Psoas muscle (tissue), 8 donors: ENCODE measurements around the gene SMIM20. TPM values are rescaled to one million over a fixed set of nuclear protein-coding genes. Genes with fewer than 3 reads are reported as not detected.

Experiments
- ATAC-seq, 4 donors: fragments of 200-7000 bp; cut with Tn5 transposase; one replicate each; pipeline ENCODE4 v1.9.1; 2020; ENCODE audit warnings: moderate library complexity in 3 of 4, mild to moderate bottlenecking in 2 of 4
- DNase-seq, 2 donors: peaks; one replicate each; pipeline ENCODE4 v3.0.0-alpha.2; 2020
- H3K27ac ChIP-seq: fragments of 200-600 bp; one replicate; pipeline ENCODE4 v1.8.0; 2022
- H3K27me3 ChIP-seq, 3 donors: fragments of 200-600 bp in 1 of 3; one replicate each; pipeline versions ENCODE4 v1.6.1 to v1.8.0; 2013 to 2022; ENCODE audit warnings: low read length in 2 of 3, mild to moderate bottlenecking in 2 of 3, moderate library complexity in 1 of 3; ENCODE audit not compliant: insufficient read depth in 3 of 3
- H3K36me3 ChIP-seq, 2 donors: fragments of 200-600 bp in 1 of 2; one replicate each; pipeline versions ENCODE4 v1.6.1 to v1.8.0; 2013 to 2022; ENCODE audit warnings: low read depth in 1 of 2, mild to moderate bottlenecking in 1 of 2, moderate library complexity in 1 of 2; ENCODE audit not compliant: insufficient read depth in 1 of 2
- H3K4me1 ChIP-seq: fragments of 200-600 bp; one replicate; pipeline ENCODE4 v1.8.0; 2022
- H3K4me3 ChIP-seq: fragments of 200-600 bp; one replicate; pipeline ENCODE4 v1.8.0; 2022; ENCODE audit warnings: mild to moderate bottlenecking
- H3K9me3 ChIP-seq: fragments of 200-600 bp; one replicate; pipeline ENCODE4 v1.8.0; 2022
- WGBS, 3 donors: extraction: QIAGEN DNeasy Blood & Tissue Kit; methylation state at CpG; one replicate each; pipeline versions ENCODE4 v1.1.6 to v1.1.7; 2013; 5-methylcytosine and 5-hydroxymethylcytosine counted together
- intact Hi-C, 2 donors: fragments of 100-400 bp; cut with DNase I; formaldehyde crosslinking; loops; one replicate each; pipeline versions ENCODE4 v1.11.0 to v1.14.2; 2022
- polyA plus RNA-seq, 3 donors: library from polyadenylated mRNA; stranded (reverse); fragments of 200-250 nt; gene quantifications; one replicate each; pipeline ENCODE4 v1.2.3, GENCODE V29; 2013
- total RNA-seq, 4 donors: library from RNA; stranded (reverse); fragmentation: NEBNext Ultra II Directional in 2 of 4; extraction: Animal tissue kit (Norgen Biotek cat#: 25700) in 2 of 4; gene quantifications; one replicate each; pipeline versions ENCODE4 v1.2.1 to v1.2.4, GENCODE V29; 2021 to 2023
- TF ChIP-seq, protein P1 (sequence below): fragments of 200-600 bp; IDR thresholded peaks from one replicate; pipeline ENCODE4 v1.8.0; 2022; ENCODE audit warnings: antibody characterized with exemption
- donor health status: healthy with polysubstance abuse.
- donor health status: DM: no; HTN: no; CAD: no; lungs with moderate emphysema.
- donor health status: Bipolar disorder and iron deficiency.
- donor health status: healthy.
- donor health status: DM: yes; HTN: yes; CAD: no.
- donor health status: DM: no; HTN: no; CAD: no.
- donor health status: DM: no; HTN: no; CAD: no.
- donor health status: DM: yes; HTN: yes; CAD: no.

The SMIM20 gene
- total and polyA plus RNA-seq, 7 donors, result 30.9 to 100 (median 47.6) TPM

- Histone ChIP-seq H3K27ac (no peak overlapping the region), H3K27me3 (no peaks in the 10 kb centered on the region), H3K9me3 (no peaks in the 10 kb centered on the region), H3K36me3 (no peaks in the 10 kb centered on the region), H3K4me3 (no peak overlapping the region), H3K4me1 (no peaks in the 10 kb centered on the region)
- no peak for ATAC-seq
- TF ChIP-seq, protein P1, sequence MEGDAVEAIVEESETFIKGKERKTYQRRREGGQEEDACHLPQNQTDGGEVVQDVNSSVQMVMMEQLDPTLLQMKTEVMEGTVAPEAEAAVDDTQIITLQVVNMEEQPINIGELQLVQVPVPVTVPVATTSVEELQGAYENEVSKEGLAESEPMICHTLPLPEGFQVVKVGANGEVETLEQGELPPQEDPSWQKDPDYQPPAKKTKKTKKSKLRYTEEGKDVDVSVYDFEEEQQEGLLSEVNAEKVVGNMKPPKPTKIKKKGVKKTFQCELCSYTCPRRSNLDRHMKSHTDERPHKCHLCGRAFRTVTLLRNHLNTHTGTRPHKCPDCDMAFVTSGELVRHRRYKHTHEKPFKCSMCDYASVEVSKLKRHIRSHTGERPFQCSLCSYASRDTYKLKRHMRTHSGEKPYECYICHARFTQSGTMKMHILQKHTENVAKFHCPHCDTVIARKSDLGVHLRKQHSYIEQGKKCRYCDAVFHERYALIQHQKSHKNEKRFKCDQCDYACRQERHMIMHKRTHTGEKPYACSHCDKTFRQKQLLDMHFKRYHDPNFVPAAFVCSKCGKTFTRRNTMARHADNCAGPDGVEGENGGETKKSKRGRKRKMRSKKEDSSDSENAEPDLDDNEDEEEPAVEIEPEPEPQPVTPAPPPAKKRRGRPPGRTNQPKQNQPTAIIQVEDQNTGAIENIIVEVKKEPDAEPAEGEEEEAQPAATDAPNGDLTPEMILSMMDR, result no peak
- intact Hi-C loops, result no loop called here
- no peak for DNase-seq
- 75 to 98% (median 83%) methylated on average over 4 of the region's 4 CpGs for WGBS, 3 donors
These were observed 31.8 kb upstream of the SMIM20 start for GRCh38 chr4:25882226-25882625.

DNA sequence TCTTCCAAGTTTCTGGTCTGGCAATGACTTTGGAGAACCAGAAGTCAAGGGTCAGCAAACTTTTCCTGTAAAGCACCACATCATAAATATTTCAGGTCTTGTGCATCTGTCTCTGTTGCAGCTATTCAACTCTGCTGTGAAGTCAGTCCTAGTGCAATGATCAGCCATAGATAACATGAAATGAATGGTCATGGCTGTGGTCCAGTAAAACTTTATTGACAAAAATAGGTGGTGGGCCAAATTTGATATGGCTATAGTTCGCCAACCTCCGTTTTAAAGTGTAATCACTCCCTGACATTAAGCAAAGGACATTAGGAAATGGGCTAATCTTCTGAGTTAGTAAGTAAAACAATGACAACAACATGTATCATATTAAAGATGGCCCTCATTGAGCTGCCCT lies 30.5 kb upstream of the SMIM20 start:
- H3K9me3 ChIP-seq, result no peaks in the 10 kb centered on the region
- ATAC-seq, result no peak
- no peak for DNase-seq
- intact Hi-C loops, result no loop called here
- no peaks in the 10 kb centered on the region for H3K4me1 ChIP-seq
- H3K27me3 ChIP-seq, result no peaks in the 10 kb centered on the region
- TF ChIP-seq, protein P1, result no peak
- H3K36me3 ChIP-seq, result no peaks in the 10 kb centered on the region
- 83 to 90% (median 88%) methylated on average over 2 of the region's 2 CpGs for WGBS, 3 donors
- no peak overlapping the region for H3K4me3 ChIP-seq
- no peak overlapping the region for H3K27ac ChIP-seq

- intact Hi-C loops, result no loop called here
- Histone ChIP-seq H3K27me3 (no peaks in the 10 kb centered on the region), H3K4me3 (no peak overlapping the region), H3K4me1 (no peaks in the 10 kb centered on the region), H3K36me3 (no peaks in the 10 kb centered on the region), H3K9me3 (no peaks in the 10 kb centered on the region), H3K27ac (no peak overlapping the region)
- ATAC-seq (no peak), DNase-seq (no peak)
- TF ChIP-seq, protein P1, result no peak
- WGBS, 3 donors, result 46 to 50% (median 48%) methylated on average over 5 of the region's 5 CpGs
These were observed 29.8 kb upstream of the SMIM20 start for GRCh38 chr4:25884031-25884782.

DNA sequence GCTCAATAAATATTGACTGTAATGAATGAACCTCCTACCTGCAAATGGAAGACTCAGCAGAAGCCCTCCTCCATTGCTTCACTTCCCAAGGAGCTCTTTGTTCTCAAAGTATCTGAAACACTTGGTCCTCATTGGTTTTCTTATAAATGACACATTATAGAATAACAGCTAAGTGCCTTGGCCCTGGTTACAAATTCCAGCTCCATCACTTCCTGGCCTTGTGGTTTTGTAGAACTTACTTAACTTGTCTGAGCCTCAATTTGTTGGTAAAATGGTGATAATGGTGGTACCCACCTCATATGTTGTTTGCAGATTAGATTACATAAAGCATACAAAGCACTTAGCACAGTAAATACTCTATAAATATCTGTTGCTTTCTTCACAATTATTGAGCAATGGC lies 25.2 kb upstream of the SMIM20 start:
- ATAC-seq (no peak), DNase-seq (no peak)
- Histone ChIP-seq H3K27me3 (no peaks in the 10 kb centered on the region), H3K27ac (no peak overlapping the region), H3K9me3 (no peaks in the 10 kb centered on the region), H3K36me3 (no peaks in the 10 kb centered on the region), H3K4me3 (no peak overlapping the region), H3K4me1 (no peaks in the 10 kb centered on the region)
- intact Hi-C loops, result no loop called here
- TF ChIP-seq, protein P1, result no peak
